CD4-positive, CD25-positive, alpha-beta regulatory T cell (primary cell): ENCODE data around the gene EGLN3. TPM values are rescaled to one million over a fixed set of nuclear protein-coding genes. Genes with fewer than 3 reads are reported as not detected.
"Not testable (repeated sequence)": the region's sequence is repeated elsewhere in the genome, so short reads cannot be mapped to it uniquely, and the experiment has no call there.

ENCODE experiments used
- ATAC-seq, 2 donors: fragments of 150-1000 bp; cut with Tn5 transposase; one replicate each; pipeline ENCODE4 v1.10.0; 2021; ENCODE audit warnings: low read depth in 2 of 2, moderate number of reproducible peaks in 2 of 2, moderate library complexity in 1 of 2
- DNase-seq, 3 donors: peaks; one replicate each; pipeline versions ENCODE4 v3.0.0 to v3.0.0-alpha.2; 2012 to 2022; ENCODE audit warnings: mixed read lengths in 1 of 3
- H3K27ac ChIP-seq: one replicate; pipeline ENCODE4 v1.7.0; 2013; ENCODE audit warnings: mild to moderate bottlenecking, low read length; ENCODE audit not compliant: insufficient read depth, poor library complexity, severe bottlenecking
- H3K27me3 ChIP-seq: one replicate; pipeline ENCODE4 v1.7.0; 2013; ENCODE audit warnings: low read length; ENCODE audit not compliant: control insufficient read depth, insufficient read depth
- H3K36me3 ChIP-seq: one replicate; pipeline ENCODE4 v1.7.0; 2013; ENCODE audit warnings: mild to moderate bottlenecking, low read length, moderate library complexity; ENCODE audit not compliant: control insufficient read depth, insufficient read depth
- H3K4me1 ChIP-seq: 2 replicates; pipeline ENCODE4 v1.7.0; 2013; ENCODE audit warnings: mild to moderate bottlenecking, low read length; ENCODE audit not compliant: insufficient read depth, control insufficient read depth, poor library complexity, severe bottlenecking
- H3K4me3 ChIP-seq: one replicate; pipeline ENCODE4 v1.7.0; 2013; ENCODE audit warnings: low read depth, mild to moderate bottlenecking, low read length, moderate library complexity
- H3K9me3 ChIP-seq, 2 experiments: 1 replicate in 1 of 2; 2 replicates in 1 of 2; pipeline ENCODE4 v1.7.0; 2013; ENCODE audit warnings: low read length in 2 of 2, mild to moderate bottlenecking in 1 of 2, moderate library complexity in 1 of 2; ENCODE audit not compliant: control insufficient read depth in 2 of 2
- H3K27ac Mint-ChIP-seq, 3 donors: one replicate each; pipeline ENCODE4 v1.8.0; 2020 to 2022; ENCODE audit warnings: mild to moderate bottlenecking in 3 of 3, mixed read lengths in 3 of 3, moderate library complexity in 2 of 3
- H3K27me3 Mint-ChIP-seq: one replicate; pipeline ENCODE4 v1.8.0; 2022; ENCODE audit warnings: mild to moderate bottlenecking, mixed read lengths
- H3K36me3 Mint-ChIP-seq: one replicate; pipeline ENCODE4 v1.8.0; 2020; ENCODE audit warnings: mixed read lengths
- H3K4me1 Mint-ChIP-seq, 4 donors: one replicate each; pipeline ENCODE4 v1.8.0; 2020 to 2022; ENCODE audit warnings: mixed read lengths in 4 of 4, mild to moderate bottlenecking in 1 of 4
- H3K4me3 Mint-ChIP-seq, 4 donors: one replicate each; pipeline ENCODE4 v1.8.0; 2020 to 2022; ENCODE audit warnings: mild to moderate bottlenecking in 4 of 4, mixed read lengths in 4 of 4, moderate library complexity in 3 of 4
- H3K9me3 Mint-ChIP-seq, 7 donors: one replicate each; pipeline ENCODE4 v1.8.0; 2020 to 2022; ENCODE audit warnings: mixed read lengths in 7 of 7, mild to moderate bottlenecking in 3 of 7, moderate library complexity in 2 of 7
- polyA plus RNA-seq, 4 donors: library from polyadenylated mRNA; unstranded; fragments of 300-500 nt; fragmentation: Illumina TruSeq; gene quantifications; one replicate each; pipeline ENCODE4 v1.2.3, GENCODE V29; 2021
- total RNA-seq: library from RNA; stranded (reverse); gene quantifications from one replicate; pipeline ENCODE4 v1.2.3, GENCODE V29; 2022

EGLN3 gene
- total and polyA plus RNA-seq, 5 donors from 2014 or later, result 0.24 to 1.4 TPM; not detected in 3

- no peak overlapping the region for H3K4me3 Mint-ChIP-seq
- ATAC-seq (no peak), DNase-seq (no peak)
- no peaks in the 10 kb centered on the region for H3K27me3 Mint-ChIP-seq
- no peak overlapping the region for H3K27ac Mint-ChIP-seq
- H3K36me3 Mint-ChIP-seq, result no peaks in the 10 kb centered on the region
- no peaks in the 10 kb centered on the region for H3K4me1 ChIP-seq
- peaks cover 0 to 4% (median 0%) of the 10 kb centered on the region in 7 donors for H3K9me3 Mint-ChIP-seq
- no peak overlapping the region for H3K4me3 ChIP-seq
- H3K4me1 Mint-ChIP-seq, result no peaks in the 10 kb centered on the region
- no peaks in the 10 kb centered on the region for H3K27me3 ChIP-seq
- H3K27ac ChIP-seq, result no peak overlapping the region
- H3K9me3 ChIP-seq, result no peaks in the 10 kb centered on the region
- H3K36me3 ChIP-seq, result no peaks in the 10 kb centered on the region
These were observed 22.9 kb downstream of the EGLN3 start for GRCh38 chr14:33927944-33928343.

DNA sequence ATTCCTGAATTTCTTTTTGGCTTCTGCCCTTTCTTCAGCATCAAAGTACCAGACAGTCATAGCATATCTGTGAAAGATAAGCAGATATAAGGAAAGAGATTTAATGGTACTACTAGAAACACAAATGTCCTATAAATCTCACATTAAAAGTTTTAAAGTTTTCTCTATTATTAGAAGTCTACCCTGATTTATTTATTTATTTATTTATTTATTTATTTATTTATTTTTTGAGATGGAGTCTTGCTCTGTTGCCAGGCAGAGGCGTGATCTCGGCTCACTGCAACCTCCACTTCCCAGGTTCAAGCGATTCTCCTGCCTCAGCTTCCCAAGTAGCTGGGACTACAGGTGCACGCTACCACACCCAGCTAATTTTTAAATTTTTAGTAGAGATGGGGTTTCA is 23.9 kb downstream of the EGLN3 start:
- DNase-seq, H3K27me3 Mint-ChIP-seq, H3K27ac Mint-ChIP-seq, H3K4me1 ChIP-seq, H3K27ac ChIP-seq, H3K27me3 ChIP-seq, H3K36me3 Mint-ChIP-seq, H3K9me3 ChIP-seq, H3K4me3 Mint-ChIP-seq, H3K9me3 Mint-ChIP-seq, H3K4me1 Mint-ChIP-seq, H3K36me3 ChIP-seq, H3K4me3 ChIP-seq, ATAC-seq: not testable (repeated sequence)

GRCh38 chr14:33925946-33926345 is 24.9 kb downstream of the EGLN3 start:
- H3K27me3 Mint-ChIP-seq, result no peaks in the 10 kb centered on the region
- H3K27ac Mint-ChIP-seq, result no peak overlapping the region
- no peaks in the 10 kb centered on the region for H3K4me1 Mint-ChIP-seq
- ATAC-seq (no peak), DNase-seq (no peak)
- H3K4me1 ChIP-seq, result no peaks in the 10 kb centered on the region
- no peak overlapping the region for H3K4me3 Mint-ChIP-seq
- no peak overlapping the region for H3K27ac ChIP-seq
- no peaks in the 10 kb centered on the region for H3K36me3 Mint-ChIP-seq
- peaks cover 0 to 4% (median 2%) of the 10 kb centered on the region in 7 donors for H3K9me3 Mint-ChIP-seq
- H3K27me3 ChIP-seq, result no peaks in the 10 kb centered on the region
- H3K4me3 ChIP-seq, result no peak overlapping the region
- no peaks in the 10 kb centered on the region for H3K36me3 ChIP-seq
- H3K9me3 ChIP-seq, result no peaks in the 10 kb centered on the region

GRCh38 chr14:33925235-33925634 is 25.6 kb downstream of the EGLN3 start:
- ATAC-seq (no peak), DNase-seq (no peak)
- Mint-ChIP-seq H3K27me3 (no peaks in the 10 kb centered on the region), H3K4me3 (no peak overlapping the region), H3K9me3 (peaks cover 0 to 4% (median 2%) of the 10 kb centered on the region in 7 donors), H3K36me3 (no peaks in the 10 kb centered on the region), H3K4me1 (no peaks in the 10 kb centered on the region), H3K27ac (no peak overlapping the region)
- H3K27ac ChIP-seq, result no peak overlapping the region
- H3K4me1 ChIP-seq, result no peaks in the 10 kb centered on the region
- no peaks in the 10 kb centered on the region for H3K9me3 ChIP-seq
- H3K36me3 ChIP-seq, result no peaks in the 10 kb centered on the region
- H3K27me3 ChIP-seq, result no peaks in the 10 kb centered on the region
- no peak overlapping the region for H3K4me3 ChIP-seq

DNA sequence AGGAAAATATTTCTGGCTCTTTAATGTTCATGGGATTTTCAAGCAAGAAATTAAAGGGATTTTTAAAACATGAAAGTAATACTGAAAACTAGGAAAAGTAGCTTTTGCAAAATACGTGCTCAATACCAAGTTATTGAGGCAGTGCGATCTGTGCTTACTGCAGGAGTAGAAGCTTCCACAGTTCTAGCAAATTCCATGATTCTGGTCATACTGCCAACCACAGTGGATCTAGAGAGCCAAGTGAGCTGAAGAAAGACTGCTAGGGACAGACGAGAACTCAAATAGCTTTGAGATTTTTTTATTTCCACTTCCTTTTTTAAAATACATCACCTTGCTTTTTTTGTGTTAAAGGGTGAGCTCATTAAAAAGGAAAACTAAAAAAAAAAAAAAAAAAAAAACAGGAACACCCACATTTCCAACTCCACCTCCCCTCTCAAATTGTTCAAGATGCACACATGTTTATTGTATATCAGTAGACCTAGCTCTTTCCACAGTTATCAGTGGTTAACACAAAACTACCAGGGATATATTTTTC is 26.2 kb downstream of the EGLN3 start:
- H3K27me3 ChIP-seq, result no peaks in the 10 kb centered on the region
- no peaks in the 10 kb centered on the region for H3K4me1 ChIP-seq
- peaks cover 0 to 4% (median 2%) of the 10 kb centered on the region in 7 donors for H3K9me3 Mint-ChIP-seq
- H3K4me1 Mint-ChIP-seq, result no peaks in the 10 kb centered on the region
- no peaks in the 10 kb centered on the region for H3K36me3 Mint-ChIP-seq
- no peak for ATAC-seq
- H3K27me3 Mint-ChIP-seq, result no peaks in the 10 kb centered on the region
- H3K27ac ChIP-seq, result no peak overlapping the region
- H3K27ac Mint-ChIP-seq, result peak overlapping the region in 1 of 3 donors; percentile 40
- no peaks in the 10 kb centered on the region for H3K9me3 ChIP-seq
- DNase-seq, result no peak
- H3K4me3 ChIP-seq, result no peak overlapping the region
- no peak overlapping the region for H3K4me3 Mint-ChIP-seq
- H3K36me3 ChIP-seq, result no peaks in the 10 kb centered on the region

- no peak overlapping the region for H3K27ac Mint-ChIP-seq
- no peaks in the 10 kb centered on the region for H3K4me1 Mint-ChIP-seq
- H3K4me3 ChIP-seq, result no peak overlapping the region
- no peak for ATAC-seq
- no peak for DNase-seq
- no peak overlapping the region for H3K4me3 Mint-ChIP-seq
- H3K4me1 ChIP-seq, result no peaks in the 10 kb centered on the region
- no peaks in the 10 kb centered on the region for H3K36me3 ChIP-seq
- no peak overlapping the region for H3K27ac ChIP-seq
- H3K9me3 Mint-ChIP-seq, result peaks cover 0 to 4% (median 2%) of the 10 kb centered on the region in 7 donors
- H3K36me3 Mint-ChIP-seq, result no peaks in the 10 kb centered on the region
- H3K27me3 Mint-ChIP-seq, result no peaks in the 10 kb centered on the region
- no peaks in the 10 kb centered on the region for H3K27me3 ChIP-seq
- H3K9me3 ChIP-seq, result no peaks in the 10 kb centered on the region
These were observed 28.7 kb downstream of the EGLN3 start for GRCh38 chr14:33922125-33922524.

DNA sequence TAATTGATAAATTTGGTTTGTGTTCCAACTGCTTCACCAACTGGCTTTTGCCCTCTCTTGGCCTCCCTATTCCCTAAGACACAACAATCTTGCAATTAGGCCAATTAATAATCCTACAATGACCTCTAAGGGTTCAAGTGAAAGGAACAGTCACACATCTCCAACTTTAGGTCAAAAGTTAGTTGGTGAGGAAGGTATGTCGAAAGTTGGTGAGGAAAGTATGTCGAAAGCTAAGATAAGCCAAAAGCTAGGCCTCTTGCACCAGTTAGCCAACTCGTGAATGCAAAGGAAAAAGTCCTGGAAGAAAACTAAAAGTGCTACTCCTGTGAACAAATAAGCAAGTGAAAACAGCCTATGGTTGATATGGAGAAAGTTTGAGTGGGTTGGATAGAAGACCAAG is 32.6 kb downstream of the EGLN3 start:
- Mint-ChIP-seq H3K27ac (no peak overlapping the region), H3K9me3 (peaks cover 0 to 4% (median 2%) of the 10 kb centered on the region in 7 donors), H3K27me3 (no peaks in the 10 kb centered on the region), H3K36me3 (no peaks in the 10 kb centered on the region), H3K4me1 (no peaks in the 10 kb centered on the region), H3K4me3 (no peak overlapping the region)
- Histone ChIP-seq H3K27me3 (no peaks in the 10 kb centered on the region), H3K36me3 (no peaks in the 10 kb centered on the region), H3K4me1 (no peaks in the 10 kb centered on the region), H3K27ac (no peak overlapping the region), H3K9me3 (no peaks in the 10 kb centered on the region), H3K4me3 (no peak overlapping the region)
- DNase-seq (no peak), ATAC-seq (no peak)

DNA sequence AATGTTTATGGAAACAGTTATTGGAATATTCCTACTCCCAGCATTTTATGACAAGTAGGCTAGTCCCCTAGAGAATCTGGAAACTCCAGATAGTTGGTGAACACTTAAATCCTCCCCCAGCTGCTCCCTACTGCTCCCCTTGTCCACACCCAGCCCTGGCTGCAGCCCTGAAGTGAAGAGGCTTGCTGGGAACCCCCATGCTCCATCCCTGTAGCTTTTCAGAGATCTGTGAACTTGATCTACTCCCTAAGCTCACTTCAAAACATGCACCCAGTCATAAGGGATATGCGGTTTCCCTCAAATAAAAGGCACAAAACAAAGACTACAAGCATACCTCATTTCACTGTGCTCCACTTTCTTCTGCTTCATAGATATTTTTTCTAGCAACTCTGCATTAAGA is 33.2 kb downstream of the EGLN3 start:
- H3K9me3 Mint-ChIP-seq, result peaks cover 0 to 4% (median 2%) of the 10 kb centered on the region in 7 donors
- no peaks in the 10 kb centered on the region for H3K27me3 Mint-ChIP-seq
- Histone ChIP-seq H3K27me3 (no peaks in the 10 kb centered on the region), H3K4me1 (no peaks in the 10 kb centered on the region), H3K36me3 (no peaks in the 10 kb centered on the region), H3K9me3 (no peaks in the 10 kb centered on the region), H3K27ac (no peak overlapping the region), H3K4me3 (no peak overlapping the region)
- no peaks in the 10 kb centered on the region for H3K36me3 Mint-ChIP-seq
- no peak overlapping the region for H3K4me3 Mint-ChIP-seq
- ATAC-seq, result no peak
- no peak overlapping the region for H3K27ac Mint-ChIP-seq
- H3K4me1 Mint-ChIP-seq, result no peaks in the 10 kb centered on the region
- no peak for DNase-seq
